HK-2 (cell line): Measurements from ENCODE around the gene SYT1.
"Not testable (repeated sequence)": the region's sequence is repeated elsewhere in the genome, so short reads cannot be mapped to it uniquely, and the experiment has no call there.

ENCODE experiments used
- DNase-seq: peaks from one replicate; pipeline ENCODE4 v3.0.0-alpha.2; 2018; ENCODE audit not compliant: unreplicated experiment

Gene SYT1

DNA sequence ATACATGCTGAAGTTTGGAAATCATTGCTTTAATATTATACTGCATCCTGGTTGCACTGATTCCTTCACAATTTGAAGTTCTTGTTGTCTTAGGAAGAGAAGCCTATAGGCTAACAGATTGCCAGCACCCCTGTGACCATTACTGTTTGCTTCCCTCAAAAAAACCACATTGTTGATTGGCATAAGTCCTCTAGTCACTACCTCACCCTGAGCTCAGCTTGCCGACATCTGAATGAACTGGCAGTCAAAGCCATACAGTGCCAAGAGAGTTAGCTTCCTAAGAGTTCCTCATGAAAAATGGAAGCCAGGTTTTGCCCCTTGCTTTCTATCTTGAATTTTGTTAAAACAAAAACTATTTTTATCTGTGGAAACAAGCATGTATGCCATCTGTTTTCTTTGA is 276.1 kb downstream of the SYT1 start:
- no peak for DNase-seq

DNA sequence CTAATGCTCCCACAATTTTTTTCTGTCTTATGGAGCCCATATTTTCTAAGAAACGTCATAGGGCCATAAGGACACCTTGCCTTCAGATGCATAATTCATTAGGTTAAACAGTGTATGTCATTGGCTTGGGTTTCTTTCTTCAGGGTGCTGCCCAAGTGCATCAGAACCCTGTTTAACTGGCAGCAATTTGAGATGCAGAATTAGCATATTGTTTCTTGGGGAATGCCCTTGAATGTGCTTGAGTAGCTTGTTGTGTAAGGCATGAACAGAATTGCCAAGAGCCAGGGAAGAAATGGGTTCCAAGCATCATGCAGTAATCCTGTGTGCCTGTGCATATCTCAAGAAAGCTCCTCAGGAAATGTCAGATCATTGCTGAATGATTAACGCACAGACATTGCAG is 277.2 kb downstream of the SYT1 start:
- DNase-seq: no peak

DNA sequence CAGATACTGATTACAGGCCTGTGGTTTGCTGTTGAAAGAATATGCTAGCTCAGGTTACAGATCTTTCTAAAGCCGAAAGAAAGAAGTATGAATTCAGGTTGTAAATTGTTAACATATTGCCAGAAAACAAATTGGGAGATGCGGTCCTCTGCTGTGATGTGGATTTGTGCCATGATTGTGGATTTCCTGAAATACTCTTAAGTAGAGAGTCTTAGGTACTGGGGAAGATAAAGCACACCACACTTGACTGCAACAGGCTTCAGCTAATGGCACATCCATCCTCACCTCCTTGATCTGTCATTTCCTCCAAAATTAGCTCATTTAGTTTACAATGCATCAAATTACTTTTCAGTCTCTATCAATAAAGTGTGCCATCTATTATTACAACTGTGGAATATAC is 279.2 kb downstream of the SYT1 start:
- DNase-seq: no peak

DNA sequence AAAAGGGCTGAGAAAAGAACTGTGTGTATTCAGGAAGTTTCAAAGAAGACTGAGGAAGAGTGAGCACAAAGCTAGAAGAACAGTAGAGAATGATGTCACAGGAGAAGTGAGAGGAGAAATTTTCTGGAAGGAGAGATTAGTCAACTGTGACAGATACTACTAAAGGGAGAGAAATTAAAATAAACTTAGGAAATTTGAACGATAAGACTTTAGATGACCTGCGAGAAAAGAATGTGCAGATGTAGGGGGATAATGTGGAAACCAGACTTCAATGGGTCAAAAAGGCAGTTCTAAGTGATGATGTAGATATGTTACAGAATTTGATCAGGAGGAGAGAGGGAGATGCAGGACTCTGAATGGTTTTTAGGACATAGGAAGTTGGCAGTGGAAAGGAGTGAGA is 287.4 kb downstream of the SYT1 start:
- DNase-seq: no peak

DNA sequence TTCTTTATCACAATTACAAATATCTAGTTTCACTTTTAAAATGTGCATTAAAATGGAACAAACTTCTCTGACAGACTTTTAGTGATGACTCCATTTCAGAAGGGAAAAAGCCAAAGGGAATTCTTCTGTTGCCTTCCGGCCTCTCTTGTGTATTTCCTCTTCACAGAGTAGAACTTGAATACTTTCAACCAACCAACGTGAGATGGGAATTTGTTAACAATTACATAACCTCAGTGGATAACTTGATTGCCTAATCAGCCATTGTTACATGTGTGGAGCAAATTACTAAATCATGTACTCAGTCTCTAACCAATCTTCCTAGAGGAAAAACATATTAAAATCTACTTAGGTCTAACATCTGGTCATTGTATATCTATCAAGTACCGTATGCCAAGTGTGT is 291.1 kb downstream of the SYT1 start:
- DNase-seq: no peak

DNA sequence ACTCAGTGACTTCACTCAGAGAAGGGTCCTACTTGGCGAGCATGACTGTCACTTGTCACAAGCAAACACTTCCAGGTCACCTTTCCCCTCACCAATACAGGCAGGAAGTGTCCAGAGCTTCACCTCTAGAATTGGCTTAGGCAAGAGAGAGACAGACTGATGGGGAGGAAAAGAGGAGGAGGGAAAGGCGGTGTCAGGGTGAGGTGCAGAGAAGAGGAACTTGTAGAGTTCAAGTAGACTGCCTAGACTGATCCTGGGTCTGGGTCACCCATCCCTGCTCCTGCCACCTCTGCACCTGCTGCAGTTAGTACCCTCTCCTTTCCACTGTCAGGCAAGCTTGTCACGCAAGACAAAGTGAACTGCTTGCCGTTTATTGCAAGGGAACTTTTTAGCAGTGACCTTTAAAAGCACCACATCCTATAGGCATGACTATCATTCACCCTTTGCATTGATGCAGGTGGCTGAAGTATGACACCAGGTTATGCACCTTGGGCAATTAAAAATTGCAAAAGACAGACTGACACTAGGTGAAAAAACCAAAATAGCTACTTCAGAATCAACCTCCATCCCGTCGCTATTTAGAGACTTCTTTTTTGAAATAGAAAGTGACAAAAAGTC is 292.4 kb downstream of the SYT1 start:
- no peak for DNase-seq

DNA sequence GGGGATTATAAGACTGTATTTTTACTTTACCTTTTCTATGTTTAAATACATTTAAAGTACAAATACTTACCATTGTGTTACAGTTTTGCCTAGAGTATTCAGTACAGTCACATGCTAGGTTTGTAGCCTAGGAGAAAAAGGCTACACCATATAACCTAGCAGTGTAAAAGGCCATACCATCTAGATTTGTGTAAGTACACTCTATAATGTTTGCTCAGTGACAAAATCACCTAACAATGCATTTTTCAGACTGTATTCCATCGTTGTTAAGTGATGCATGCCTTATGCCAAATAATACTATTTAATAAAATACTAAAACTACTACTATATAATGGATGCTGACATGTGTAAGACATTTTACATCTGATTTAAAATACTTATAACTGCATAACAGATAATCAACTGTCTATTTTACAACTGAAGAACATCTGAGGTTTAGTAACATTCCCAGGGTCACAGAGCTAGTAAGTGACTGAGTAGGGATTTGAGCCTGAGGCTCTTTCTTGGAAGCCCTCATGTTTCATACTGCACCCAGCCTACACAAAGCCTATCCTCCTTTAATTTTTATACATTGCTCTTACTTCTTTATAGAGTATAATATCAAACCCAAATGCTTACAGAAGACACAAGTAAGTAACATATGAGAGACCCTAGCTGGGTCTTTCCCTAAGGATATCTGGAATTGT is 296.8 kb downstream of the SYT1 start:
- DNase-seq: no peak

DNA sequence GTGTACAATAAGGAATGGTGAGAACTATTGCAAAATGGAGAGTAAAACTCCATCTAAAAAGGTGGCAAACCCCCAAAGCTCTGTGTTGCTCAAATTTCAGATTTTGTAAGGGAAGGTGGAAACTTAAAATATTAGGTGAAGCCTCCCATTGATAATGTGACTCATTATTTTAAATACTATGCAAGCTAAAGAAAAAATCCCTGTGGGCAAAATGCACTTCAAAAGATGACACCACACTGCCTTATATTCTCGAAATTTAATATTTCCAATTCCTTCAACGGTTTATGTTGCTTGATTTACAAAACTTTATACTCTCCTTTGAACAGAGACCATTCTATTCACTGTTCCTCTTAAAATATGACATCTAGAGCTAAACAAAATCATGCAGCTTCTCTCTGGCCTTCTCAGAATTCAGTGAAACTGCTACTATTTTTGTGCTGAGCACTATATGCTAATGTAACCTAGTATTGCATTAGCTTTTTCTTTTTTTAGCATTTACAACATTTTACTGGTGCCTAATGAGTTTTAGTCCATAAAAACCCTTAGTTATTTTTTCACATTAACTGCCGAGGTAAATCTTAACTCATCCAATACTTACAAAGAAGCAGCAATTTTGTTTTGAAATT is 297.7 kb downstream of the SYT1 start:
- DNase-seq: no peak

DNA sequence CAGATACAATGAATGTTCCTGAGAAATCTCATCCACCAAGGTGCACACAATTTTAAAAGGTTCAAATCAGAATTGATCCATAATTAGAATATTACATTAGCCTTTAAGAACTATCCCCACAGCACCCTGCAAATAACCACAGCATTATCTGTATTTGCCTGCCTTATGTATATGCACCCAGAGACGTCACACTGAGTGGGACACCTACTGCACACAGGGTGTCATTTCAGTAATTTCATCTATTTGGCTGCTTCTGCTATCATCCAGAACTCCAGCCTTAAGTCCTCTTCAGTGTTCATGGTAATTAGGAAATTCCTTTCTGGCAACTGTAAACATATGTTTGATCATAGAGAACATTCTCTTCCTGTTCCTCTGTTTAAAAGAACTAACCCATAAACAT is 298.4 kb downstream of the SYT1 start:
- no peak for DNase-seq

DNA sequence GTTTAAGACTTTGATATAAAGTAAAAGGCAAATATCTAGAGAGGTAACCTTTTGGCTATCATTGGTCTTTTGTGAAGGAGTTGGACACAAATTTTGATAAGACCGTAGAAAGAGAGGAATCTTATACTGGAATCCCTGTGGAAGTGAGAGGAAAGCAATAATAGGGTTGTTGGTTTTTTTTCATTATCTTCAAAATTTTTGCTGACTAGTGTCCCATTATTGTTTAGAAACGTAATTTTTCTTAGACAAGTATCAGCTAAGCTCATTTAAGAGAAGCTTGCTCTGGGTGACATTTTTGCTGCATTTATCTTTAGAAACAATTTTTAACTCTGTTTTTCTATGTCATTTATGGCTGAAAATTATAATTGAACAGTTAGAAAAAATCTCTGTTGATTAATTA is 300.3 kb downstream of the SYT1 start:
- DNase-seq: no peak

DNA sequence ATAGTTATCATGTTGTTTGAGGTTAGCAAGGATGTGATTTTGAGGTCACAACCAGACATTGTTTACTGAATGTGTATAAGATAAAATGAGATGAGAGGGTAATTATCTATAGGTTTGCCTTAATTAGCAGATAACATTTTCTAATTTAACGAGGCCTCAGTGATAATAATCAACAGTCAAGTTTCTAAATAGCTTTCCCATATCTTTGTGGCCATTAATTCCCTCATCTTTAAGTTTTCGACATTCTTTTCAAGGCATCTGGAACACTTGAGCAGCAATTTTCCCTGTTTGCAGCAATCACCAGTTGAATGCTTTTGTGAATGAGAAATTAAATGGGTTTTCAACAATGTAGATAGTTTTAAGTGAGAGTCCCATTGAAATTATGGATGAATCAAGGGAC is 304.1 kb downstream of the SYT1 start:
- DNase-seq: no peak

DNA sequence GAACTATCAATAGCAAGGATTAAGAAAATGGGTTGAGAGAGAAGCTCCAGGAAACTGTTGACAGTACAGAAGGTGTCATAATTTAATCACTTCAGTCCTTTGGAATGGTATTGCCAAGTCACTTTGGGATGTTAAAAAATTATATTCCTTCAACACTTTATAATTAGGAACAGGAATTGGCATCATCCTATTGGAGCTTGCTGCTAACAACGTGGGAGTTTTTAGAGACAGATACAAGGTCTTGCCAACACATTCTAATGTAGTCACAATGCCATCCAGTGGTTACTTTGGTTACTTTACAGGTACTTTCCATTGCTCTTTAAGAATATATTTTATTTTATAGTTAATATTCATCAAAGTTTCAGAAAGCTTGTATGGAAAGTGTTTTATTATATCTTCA is 310.1 kb downstream of the SYT1 start:
- no peak for DNase-seq

DNA sequence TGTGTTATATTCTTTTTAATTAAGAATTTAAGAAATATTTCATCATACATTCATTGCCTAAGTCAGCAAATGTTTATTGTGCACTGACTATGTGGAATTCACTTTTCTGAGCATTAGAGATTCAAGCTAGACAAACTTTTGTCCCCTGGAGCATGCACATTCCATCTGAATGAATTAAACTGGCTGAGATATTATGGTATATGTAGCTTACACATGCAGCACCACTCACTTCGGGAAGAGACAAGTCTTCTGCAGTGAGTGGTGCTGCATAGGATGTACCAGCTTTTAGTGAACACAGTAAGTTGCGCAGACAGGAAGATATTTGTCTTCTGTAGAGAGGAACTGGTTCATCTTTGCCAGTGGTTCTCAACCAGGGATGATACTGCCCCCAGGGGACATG is 318.4 kb downstream of the SYT1 start:
- no peak for DNase-seq

DNA sequence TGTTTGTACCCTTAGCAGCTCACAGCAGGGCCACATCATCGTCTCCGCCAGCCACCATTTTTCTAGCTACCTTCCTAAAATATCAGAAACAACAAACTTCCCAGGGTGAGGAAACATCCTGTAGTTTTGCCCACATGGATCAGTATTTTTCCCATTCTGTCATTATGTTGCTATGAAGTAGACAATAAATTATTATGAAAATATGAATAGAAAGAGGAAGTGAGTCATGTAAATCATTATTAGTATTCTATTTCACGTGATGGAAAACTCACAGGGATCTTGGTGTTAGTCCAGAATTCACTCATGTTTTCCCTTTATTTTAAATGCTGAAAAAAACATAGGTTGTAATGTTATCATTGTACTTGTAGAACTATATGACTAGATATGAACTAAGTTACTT is 319.4 kb downstream of the SYT1 start:
- DNase-seq: no peak

DNA sequence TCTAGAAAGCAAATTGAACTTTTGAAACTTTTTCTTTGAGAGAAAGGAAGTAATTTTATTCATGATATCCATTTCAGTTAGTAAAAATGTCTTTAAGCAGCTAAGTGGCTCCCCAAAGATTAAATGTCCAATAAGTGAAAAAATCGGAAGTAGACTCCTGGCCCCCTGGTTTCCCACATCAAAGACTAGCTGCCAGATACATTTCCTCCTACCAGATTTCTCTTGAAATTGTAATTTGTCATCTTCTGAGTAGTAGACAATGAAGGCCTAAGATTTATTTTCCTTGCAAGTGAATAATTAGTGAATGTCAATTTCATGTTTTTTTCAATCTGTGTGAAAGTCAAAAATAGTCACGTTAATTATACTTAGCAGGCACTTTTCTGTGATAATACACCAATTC is 321.9 kb downstream of the SYT1 start:
- no peak for DNase-seq

DNA sequence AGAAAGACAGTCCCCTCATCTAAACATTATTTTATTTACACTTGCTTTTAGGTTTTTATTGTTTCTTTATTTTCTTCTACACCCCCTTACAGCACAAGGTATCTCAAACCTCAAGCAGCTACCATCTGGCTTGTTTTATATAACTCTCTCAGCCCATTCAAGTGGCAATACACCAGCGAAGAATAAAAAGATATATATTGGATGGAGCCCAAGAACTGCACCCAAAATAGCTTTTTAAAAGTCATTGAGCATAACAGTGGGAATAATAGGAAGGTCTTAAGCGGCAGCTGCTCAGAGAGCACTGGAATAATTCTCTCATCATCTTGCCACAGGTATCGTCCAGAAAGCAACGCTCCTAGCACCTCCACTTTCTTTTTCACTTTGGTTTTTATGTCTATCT is 322.5 kb downstream of the SYT1 start:
- no peak for DNase-seq

DNA sequence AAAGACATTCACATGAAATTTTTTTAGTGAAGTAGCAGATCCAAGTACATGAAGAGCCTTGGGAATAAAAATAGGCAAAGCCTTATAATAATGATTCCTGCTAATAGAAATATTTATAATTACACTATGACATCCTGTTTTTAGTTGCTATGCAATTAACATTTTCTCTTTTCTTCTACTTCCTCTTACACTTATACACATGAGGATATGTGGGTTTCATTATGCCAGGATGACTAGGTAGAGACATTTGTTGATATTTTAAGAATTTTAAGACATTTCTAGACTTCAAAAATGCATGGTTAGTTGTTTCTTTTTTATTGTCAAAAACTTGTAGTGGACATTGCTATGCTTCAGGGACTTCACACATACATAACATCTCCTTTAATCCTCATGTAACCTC is 326.8 kb downstream of the SYT1 start:
- no peak for DNase-seq

DNA sequence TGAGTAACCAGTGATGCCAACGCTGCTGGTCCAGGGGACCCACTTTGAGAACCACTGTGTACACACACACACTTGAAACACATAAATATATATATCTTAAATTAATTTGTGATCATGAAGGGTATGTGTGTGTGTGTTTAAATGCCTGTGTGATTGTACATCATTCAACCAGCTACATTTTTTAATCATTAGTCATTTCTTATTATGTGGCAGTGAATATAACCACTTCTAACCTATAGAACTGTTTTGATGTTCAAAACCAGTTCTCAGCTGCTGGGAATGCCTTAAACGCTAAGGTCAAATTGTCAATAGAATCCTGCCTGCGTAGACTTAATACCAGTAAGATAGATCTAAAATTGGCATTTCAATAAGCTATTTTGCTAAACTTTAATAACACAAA is 330.0 kb downstream of the SYT1 start:
- DNase-seq: no peak

DNA sequence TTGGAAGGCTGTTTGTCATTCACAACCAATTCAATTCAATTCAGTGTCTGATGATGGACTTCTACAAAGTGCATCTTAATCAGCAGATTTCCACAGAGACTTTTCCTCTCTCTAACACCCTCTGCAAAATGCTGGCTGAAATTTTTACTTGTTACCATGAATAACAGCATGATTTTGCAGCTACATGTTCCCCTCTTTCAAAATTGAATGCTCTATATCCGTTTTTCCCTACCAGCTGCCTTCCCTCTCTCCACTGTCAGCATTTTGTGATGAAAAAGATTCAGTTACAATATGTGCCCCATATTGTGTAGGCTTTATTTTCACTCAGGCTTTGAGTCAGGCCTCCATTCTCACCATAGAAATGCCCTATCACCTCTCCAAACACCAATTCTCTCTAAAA is 334.6 kb downstream of the SYT1 start:
- no peak for DNase-seq

DNA sequence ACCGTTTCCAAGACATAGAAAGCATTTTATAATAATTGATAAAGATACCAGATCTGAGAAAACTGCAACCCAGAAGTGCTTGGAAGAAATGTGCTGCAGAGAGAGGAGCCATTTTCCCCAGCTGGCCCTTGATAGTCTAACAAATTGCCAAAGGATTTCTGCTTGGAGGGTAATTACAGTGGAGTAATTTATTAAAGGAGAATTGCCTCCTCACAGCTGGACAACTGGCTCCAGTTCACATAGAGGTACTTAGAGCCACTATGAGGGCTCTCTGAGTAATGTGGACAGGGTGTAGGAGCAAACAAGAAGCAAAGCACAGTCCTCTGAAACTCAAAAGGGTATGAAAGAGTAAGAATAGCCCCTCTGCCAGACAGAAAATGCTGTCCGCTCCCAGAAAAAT is 335.6 kb downstream of the SYT1 start:
- no peak for DNase-seq

DNA sequence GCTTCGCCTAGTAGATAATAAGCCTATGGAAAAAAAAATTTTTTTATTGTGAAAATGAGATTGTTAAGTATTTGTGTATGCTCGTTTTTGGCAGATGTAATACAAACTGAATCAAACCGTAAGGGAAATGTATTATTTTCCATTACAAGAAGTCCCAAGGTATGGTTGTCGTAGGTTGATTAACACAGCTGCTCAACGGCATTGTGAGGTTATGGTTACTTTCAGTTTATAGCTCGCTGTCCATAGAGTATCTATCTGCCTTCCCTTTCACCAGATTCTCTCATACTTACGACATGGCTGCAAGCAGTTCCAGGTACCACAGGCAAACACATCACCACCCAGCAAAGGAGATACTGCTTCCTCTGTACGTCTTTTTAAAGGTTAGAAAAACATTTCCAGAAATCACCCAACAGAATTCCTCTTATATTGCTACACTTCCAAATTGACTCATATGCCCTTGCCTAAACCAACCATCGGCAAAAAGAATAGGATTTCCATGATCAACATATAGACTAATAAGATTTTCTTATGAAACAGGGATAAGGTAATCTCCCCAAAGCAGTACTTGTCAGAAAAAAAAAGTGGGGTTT is 338.6 kb downstream of the SYT1 start:
- DNase-seq: no peak

DNA sequence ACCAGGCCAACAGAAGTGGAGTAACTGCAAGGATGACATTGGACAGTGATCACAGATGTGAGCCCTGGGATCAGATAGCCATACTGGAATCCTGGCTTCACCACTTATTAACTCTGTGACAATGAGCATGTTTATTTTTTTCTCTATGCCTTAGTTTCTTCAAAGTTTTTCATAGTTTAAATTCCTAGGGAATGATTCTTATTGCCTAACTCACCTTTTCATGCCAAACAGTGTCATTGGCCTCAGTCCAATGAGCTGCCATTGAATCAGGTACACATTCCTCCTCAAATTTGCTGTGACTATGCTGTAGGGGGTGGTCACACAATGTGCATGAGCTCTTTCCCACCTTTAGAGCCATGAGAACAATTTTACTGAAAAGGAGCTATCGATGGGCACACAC is 342.3 kb downstream of the SYT1 start:
- DNase-seq: peak; percentile 12

DNA sequence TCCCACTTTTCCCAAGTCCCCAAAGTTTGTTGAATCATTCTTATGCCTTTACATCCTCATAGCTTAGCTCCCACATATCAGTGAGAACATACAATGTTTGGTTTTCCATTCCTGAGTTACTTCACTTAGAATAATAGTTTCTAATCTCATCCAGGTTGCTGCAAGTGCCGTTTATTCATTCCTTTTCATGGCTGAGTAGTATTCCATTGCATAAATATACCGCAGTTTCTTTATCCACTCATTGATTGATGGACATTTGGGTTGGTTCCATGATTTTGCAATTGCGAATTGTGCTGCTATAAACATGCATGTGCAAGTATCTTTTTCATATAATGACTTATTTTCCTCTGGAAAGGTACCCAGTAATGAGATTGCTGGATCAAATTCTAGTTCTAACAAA is 345.8 kb downstream of the SYT1 start:
- not testable (repeated sequence) for DNase-seq
